OCI-LY7 (cell line): ENCODE results near the gene PDE9A. TPM values are rescaled to one million over a fixed set of nuclear protein-coding genes. Genes with fewer than 3 reads are reported as not detected.

Source experiments
- BruUV-seq: library from RNA; stranded (reverse); fragments of 400-500 nt; replicated peaks from 2 replicates; lab custom pipeline; 2021; lab: Mats Ljungman, UMichigan
- CTCF ChIA-PET: fragments of 300-600 bp; sonication (Branson Sonifier 250); formaldehyde crosslinking; loops from one replicate; lab custom pipeline; 2022; ENCODE audit warnings: antibody characterized with exemption; ENCODE audit not compliant: unreplicated experiment; lab: Charles Lee
- POLR2A ChIA-PET: fragments of 300-600 bp; sonication (Branson Sonifier 250); formaldehyde crosslinking; loops from one replicate; lab custom pipeline; 2022; ENCODE audit warnings: antibody characterized with exemption; lab: Charles Lee
- DNase-seq: peaks from one replicate; pipeline ENCODE4 v3.0.0-alpha.2; 2015; ENCODE audit warnings: low spot score
- H2AFZ ChIP-seq: fragments of 200-600 bp; sonication (generic), shearing (Covaris generic); 2 replicates; pipeline ENCODE4 v1.6.1; 2014; ENCODE audit warnings: mild to moderate bottlenecking, antibody characterized with exemption, low read length, moderate library complexity
- H3K27ac ChIP-seq: fragments of 200-600 bp; sonication (generic); 2 replicates; pipeline ENCODE4 v1.5.1; 2014; ENCODE audit warnings: mixed run types, low read depth, mild to moderate bottlenecking, moderate library complexity, low read length, inconsistent platforms; ENCODE audit not compliant: poor library complexity, severe bottlenecking
- H3K36me3 ChIP-seq: fragments of 200-600 bp; sonication (generic); 2 replicates; pipeline ENCODE4 v1.6.1; 2014; ENCODE audit warnings: mild to moderate bottlenecking, antibody characterized with exemption, low read length, moderate library complexity, mixed read lengths; ENCODE audit not compliant: insufficient read depth
- H3K4me1 ChIP-seq: fragments of 200-600 bp; sonication (generic); 2 replicates; pipeline ENCODE4 v1.5.1; 2014; ENCODE audit warnings: mild to moderate bottlenecking, low read length; ENCODE audit not compliant: insufficient read depth, poor library complexity, severe bottlenecking
- H3K4me2 ChIP-seq: fragments of 200-600 bp; sonication (generic); 2 replicates; pipeline ENCODE4 v1.6.1; 2014; ENCODE audit warnings: mild to moderate bottlenecking, low read length
- H3K4me3 ChIP-seq: fragments of 200-600 bp; sonication (generic); 2 replicates; pipeline ENCODE4 v1.5.1; 2014; ENCODE audit warnings: mild to moderate bottlenecking, low read depth, low read length; ENCODE audit not compliant: poor library complexity, severe bottlenecking
- H3K79me2 ChIP-seq: fragments of 200-600 bp; sonication (generic); 2 replicates; pipeline ENCODE4 v1.6.1; 2016; ENCODE audit warnings: low read depth, mild to moderate bottlenecking, low read length, moderate library complexity, mixed read lengths; ENCODE audit not compliant: insufficient read depth
- H3K9me2 ChIP-seq: fragments of 200-600 bp; sonication (generic); 2 replicates; pipeline ENCODE4 v1.6.1; 2016; ENCODE audit warnings: mild to moderate bottlenecking, low read length, mixed read lengths; ENCODE audit not compliant: insufficient read depth
- H3K9me3 ChIP-seq: fragments of 200-600 bp; sonication (generic); 2 replicates; pipeline ENCODE4 v1.6.1; 2014; ENCODE audit warnings: mild to moderate bottlenecking, mixed run types, low read length, mixed read lengths
- H4K20me1 ChIP-seq: fragments of 200-600 bp; sonication (generic); 2 replicates; pipeline ENCODE4 v1.6.1; 2014; ENCODE audit warnings: mild to moderate bottlenecking, antibody characterized with exemption, low read length, moderate library complexity, mixed read lengths; ENCODE audit not compliant: insufficient read depth
- EZH2phosphoT487 ChIP-seq: fragments of 200-600 bp; sonication (generic); IDR thresholded peaks from 2 replicates; pipeline ENCODE4 v1.6.1; 2018; ENCODE audit warnings: low read depth, borderline replicate concordance, mild to moderate bottlenecking, mixed run types, antibody characterized with exemption, low read length, moderate library complexity, mixed read lengths
- intact Hi-C: fragments of 100-400 bp; cut with micrococcal nuclease; formaldehyde crosslinking; loops from one replicate; pipeline ENCODE4 v1.10.0; 2022; ENCODE audit not compliant: unreplicated experiment
- total RNA-seq, 2 experiments: library from RNA; depleted of rRNA in 1 of 2; stranded (reverse); fragments of >200 nt in 1 of 2; shearing (Covaris generic) in 1 of 2; gene quantifications; 2 replicates each; pipeline ENCODE4 v1.2.3, GENCODE V29; 2014 to 2022
- TF ChIP-seq, protein P1 (sequence below): fragments of 200-600 bp; sonication (generic); conservative IDR thresholded peaks from 2 replicates; pipeline ENCODE4 v1.5.1; 2014; ENCODE audit warnings: mild to moderate bottlenecking, antibody characterized with exemption, low read length, moderate library complexity, mixed read lengths

Gene PDE9A
- total RNA-seq, 2 experiments from 2014 or later, result 11.4 to 22.4 TPM

GRCh38 chr21:42736646-42737350 lies 83.4 kb downstream of the PDE9A start:
- no peak overlapping the region for H3K27ac ChIP-seq
- TF ChIP-seq, protein P1, sequence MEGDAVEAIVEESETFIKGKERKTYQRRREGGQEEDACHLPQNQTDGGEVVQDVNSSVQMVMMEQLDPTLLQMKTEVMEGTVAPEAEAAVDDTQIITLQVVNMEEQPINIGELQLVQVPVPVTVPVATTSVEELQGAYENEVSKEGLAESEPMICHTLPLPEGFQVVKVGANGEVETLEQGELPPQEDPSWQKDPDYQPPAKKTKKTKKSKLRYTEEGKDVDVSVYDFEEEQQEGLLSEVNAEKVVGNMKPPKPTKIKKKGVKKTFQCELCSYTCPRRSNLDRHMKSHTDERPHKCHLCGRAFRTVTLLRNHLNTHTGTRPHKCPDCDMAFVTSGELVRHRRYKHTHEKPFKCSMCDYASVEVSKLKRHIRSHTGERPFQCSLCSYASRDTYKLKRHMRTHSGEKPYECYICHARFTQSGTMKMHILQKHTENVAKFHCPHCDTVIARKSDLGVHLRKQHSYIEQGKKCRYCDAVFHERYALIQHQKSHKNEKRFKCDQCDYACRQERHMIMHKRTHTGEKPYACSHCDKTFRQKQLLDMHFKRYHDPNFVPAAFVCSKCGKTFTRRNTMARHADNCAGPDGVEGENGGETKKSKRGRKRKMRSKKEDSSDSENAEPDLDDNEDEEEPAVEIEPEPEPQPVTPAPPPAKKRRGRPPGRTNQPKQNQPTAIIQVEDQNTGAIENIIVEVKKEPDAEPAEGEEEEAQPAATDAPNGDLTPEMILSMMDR, result no peak
- no peak for TF ChIP-seq EZH2phosphoT487
- no peak overlapping the region for H3K4me3 ChIP-seq
- H3K4me1 ChIP-seq, result no peaks in the 10 kb centered on the region
- no TSS peak for BruUV-seq
- DNase-seq, result no peak
- no peak overlapping the region for H3K4me2 ChIP-seq
- ChIA-PET CTCF (no interaction called here), POLR2A (no interaction called here)
- no peak overlapping the region for H2AFZ ChIP-seq
- intact Hi-C loops, result no loop called here
- no peaks in the 10 kb centered on the region for H3K9me2 ChIP-seq
- no peaks in the 10 kb centered on the region for H4K20me1 ChIP-seq
- H3K36me3 ChIP-seq, result 0 out of 2 replicates have a peak, but pooled peaks cover 3% of the 10 kb centered on the region
- no peaks in the 10 kb centered on the region for H3K79me2 ChIP-seq
- H3K9me3 ChIP-seq, result no peaks in the 10 kb centered on the region

DNA sequence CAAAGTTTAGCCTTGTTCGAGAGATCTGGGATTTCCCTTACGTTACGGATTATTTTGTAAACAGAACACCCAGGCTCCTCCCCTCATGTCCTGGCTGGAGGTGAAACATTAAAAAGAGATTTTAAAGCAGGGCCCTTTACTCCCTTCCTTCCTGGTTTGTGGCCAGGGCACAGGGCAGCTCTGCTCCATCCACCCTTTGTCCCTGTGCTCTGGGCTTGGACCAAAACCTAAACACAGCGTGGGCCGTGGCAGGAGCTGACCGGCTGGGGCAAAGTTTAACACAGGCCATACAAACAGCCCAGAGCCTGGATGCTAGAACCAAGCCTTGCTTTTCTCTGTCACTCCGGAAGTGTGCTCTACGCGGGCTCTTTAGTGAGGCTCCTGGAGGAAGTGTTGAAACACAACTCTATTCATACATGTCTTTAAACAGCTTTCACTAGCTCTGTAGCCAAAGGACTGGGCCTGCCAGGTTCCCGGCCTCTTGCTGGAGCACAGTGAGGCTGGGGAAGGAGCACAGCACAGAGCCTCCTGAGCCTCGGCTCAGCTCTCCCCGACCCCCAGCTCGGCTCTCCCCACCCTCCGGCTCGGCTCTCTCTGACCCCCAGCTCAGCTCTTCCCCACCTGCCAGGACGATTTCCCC lies 84.7 kb downstream of the PDE9A start:
- Histone ChIP-seq H3K36me3 (0 out of 2 replicates have a peak, but pooled peaks cover 3% of the 10 kb centered on the region), H3K9me3 (no peaks in the 10 kb centered on the region), H3K27ac (no peak overlapping the region), H3K4me1 (no peaks in the 10 kb centered on the region), H2AFZ (no peak overlapping the region), H3K4me3 (no peak overlapping the region), H3K4me2 (no peak overlapping the region), H4K20me1 (no peaks in the 10 kb centered on the region), H3K79me2 (no peaks in the 10 kb centered on the region), H3K9me2 (no peaks in the 10 kb centered on the region)
- BruUV-seq, result no TSS peak
- ChIA-PET POLR2A (interaction anchor here (0.7 to 0.9 kb wide), 2 partner anchors 20 to 134 kb away, joined by 3 read pairs; no protein-coding TSS in a partner anchor), CTCF (no interaction called here)
- intact Hi-C loops, result no loop called here
- DNase-seq, result no peak
- no peak for TF ChIP-seq EZH2phosphoT487
- TF ChIP-seq, protein P1, result no peak
